Suprapubic skin (tissue), 4 donors: ENCODE results near the gene SORCS2. TPM values are rescaled to one million over a fixed set of nuclear protein-coding genes. Genes with fewer than 3 reads are reported as not detected.

ENCODE experiments used
- DNase-seq, 2 donors: peaks; one replicate each; pipeline ENCODE4 v3.0.0-alpha.2; 2019; ENCODE audit warnings: low spot score in 2 of 2
- H3K27ac ChIP-seq: fragments of 200-600 bp; sonication (generic); one replicate; pipeline ENCODE4 v1.5.1; 2019
- H3K27me3 ChIP-seq: fragments of 200-600 bp; sonication (generic); one replicate; pipeline ENCODE4 v1.5.1; 2019
- H3K36me3 ChIP-seq: fragments of 200-600 bp; sonication (generic); one replicate; pipeline ENCODE4 v1.5.1; 2019
- H3K4me1 ChIP-seq: fragments of 200-600 bp; sonication (generic); one replicate; pipeline ENCODE4 v1.5.1; 2019
- H3K4me3 ChIP-seq: fragments of 200-600 bp; sonication (generic); one replicate; pipeline ENCODE4 v1.5.1; 2019; ENCODE audit warnings: mild to moderate bottlenecking
- H3K9me3 ChIP-seq: fragments of 200-600 bp; sonication (generic); one replicate; pipeline ENCODE4 v1.5.1; 2019
- EP300 ChIP-seq: sonication (generic); formaldehyde crosslinking; IDR thresholded peaks from one replicate; pipeline ENCODE4 v1.6.1; 2017; ENCODE audit warnings: antibody characterized with exemption
- POLR2A ChIP-seq, 2 donors: fragments of 450-650 bp; IDR thresholded peaks; one replicate each; pipeline ENCODE4 v1.6.1; 2017; ENCODE audit warnings: antibody characterized with exemption in 2 of 2, mild to moderate bottlenecking in 2 of 2, moderate library complexity in 2 of 2
- POLR2AphosphoS5 ChIP-seq, 3 donors: sonication (generic); formaldehyde crosslinking; IDR thresholded peaks; one replicate each; pipeline ENCODE4 v1.6.1; 2017; ENCODE audit warnings: antibody characterized with exemption in 3 of 3
- WGBS: methylation state at CpG from one replicate; pipeline ENCODE4 v1.1.5; 2018; 5-methylcytosine and 5-hydroxymethylcytosine counted together
- total RNA-seq, 4 donors: library from RNA; depleted of rRNA; stranded (reverse); fragments of >200 nt; gene quantifications; one replicate each; pipeline ENCODE4 v1.1.0, GENCODE V29; 2016
- TF ChIP-seq, protein P1 (sequence below), 2 donors: fragments of 200-600 bp in 1 of 2; fragments of 450-650 bp in 1 of 2; sonication (generic) in 1 of 2; IDR thresholded peaks; one replicate each; pipeline ENCODE4 v1.5.1; 2016 to 2019; ENCODE audit warnings: antibody characterized with exemption in 2 of 2, mild to moderate bottlenecking in 1 of 2, moderate library complexity in 1 of 2

Gene SORCS2
- total RNA-seq, 4 donors from 2014 or later, result 0.94 to 4.6 (median 1.3) TPM

DNA sequence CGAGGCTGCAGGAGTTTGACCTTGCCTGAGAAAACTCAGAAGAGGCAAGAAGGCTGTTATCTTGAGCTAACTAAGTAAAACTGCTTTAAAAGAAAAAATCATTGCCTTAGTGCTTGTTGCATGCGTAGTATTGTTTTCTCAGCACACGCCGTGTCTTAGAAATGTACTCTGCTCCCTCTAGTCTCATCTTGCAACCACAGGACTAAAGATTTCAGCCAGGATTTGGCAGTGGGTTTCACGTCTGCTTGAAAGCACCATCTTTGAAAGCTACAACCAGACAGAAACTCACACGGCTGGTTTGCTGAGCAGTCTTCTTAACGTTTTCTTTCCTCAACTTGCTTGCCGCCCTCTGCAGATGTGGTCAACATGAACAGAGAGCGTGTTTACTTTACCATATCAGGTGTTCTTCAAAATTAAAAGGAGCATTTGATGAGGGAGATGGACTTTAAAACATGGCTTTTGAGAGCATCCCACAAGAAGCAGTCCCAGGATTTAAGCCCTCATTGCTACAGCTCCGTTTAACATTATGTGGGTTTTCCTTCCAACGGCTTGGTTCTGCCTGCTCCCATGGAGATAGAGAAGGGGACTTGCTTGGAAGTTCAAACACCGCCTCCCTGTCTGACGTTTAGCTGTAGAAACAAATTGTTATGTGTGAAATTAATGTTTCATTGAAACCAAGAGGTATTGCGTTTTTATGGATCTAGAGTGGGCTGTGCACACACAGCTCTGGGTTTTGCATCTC is 3.4 kb downstream of the SORCS2 start:
- Histone ChIP-seq H3K4me1 (peaks cover 29% of the 10 kb centered on the region), H3K4me3 (no peak overlapping the region), H3K27me3 (peaks cover 47% of the 10 kb centered on the region), H3K9me3 (no peaks in the 10 kb centered on the region), H3K27ac (no peak overlapping the region), H3K36me3 (no peaks in the 10 kb centered on the region)
- TF ChIP-seq EP300 (no peak), POLR2AphosphoS5 (IDR thresholded peaks at IDR 0.05) (no peak), POLR2A (IDR thresholded peaks at IDR 0.05) (no peak)
- TF ChIP-seq, protein P1, sequence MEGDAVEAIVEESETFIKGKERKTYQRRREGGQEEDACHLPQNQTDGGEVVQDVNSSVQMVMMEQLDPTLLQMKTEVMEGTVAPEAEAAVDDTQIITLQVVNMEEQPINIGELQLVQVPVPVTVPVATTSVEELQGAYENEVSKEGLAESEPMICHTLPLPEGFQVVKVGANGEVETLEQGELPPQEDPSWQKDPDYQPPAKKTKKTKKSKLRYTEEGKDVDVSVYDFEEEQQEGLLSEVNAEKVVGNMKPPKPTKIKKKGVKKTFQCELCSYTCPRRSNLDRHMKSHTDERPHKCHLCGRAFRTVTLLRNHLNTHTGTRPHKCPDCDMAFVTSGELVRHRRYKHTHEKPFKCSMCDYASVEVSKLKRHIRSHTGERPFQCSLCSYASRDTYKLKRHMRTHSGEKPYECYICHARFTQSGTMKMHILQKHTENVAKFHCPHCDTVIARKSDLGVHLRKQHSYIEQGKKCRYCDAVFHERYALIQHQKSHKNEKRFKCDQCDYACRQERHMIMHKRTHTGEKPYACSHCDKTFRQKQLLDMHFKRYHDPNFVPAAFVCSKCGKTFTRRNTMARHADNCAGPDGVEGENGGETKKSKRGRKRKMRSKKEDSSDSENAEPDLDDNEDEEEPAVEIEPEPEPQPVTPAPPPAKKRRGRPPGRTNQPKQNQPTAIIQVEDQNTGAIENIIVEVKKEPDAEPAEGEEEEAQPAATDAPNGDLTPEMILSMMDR (IDR thresholded peaks at IDR 0.05), result no peak
- 37% methylated on average over 14 of the region's 14 CpGs for WGBS
- peak; percentile 22 to 41 for DNase-seq

DNA sequence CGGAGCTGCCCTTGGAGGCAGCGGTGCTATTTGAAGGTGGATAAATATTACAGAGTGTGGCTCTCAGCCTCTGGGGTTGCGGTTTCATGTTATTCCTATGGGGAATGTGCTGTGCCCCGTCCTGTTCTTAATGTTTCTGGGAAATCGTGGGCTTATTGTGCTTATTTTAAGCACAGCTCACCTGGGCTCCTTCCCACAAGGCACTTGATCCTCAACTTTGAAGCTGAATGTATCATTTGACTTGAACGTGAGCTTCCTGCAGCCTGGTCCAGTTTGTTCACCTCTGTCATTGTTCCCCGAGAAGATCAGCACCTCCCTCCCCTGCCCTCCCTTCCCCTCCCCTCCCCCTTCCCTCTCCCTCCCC is 3.9 kb downstream of the SORCS2 start:
- peak; percentile 10 to 29 for DNase-seq
- H3K27ac ChIP-seq, result no peak overlapping the region
- H3K4me3 ChIP-seq, result no peak overlapping the region
- H3K36me3 ChIP-seq, result no peaks in the 10 kb centered on the region
- peaks cover 42% of the 10 kb centered on the region for H3K27me3 ChIP-seq
- no peaks in the 10 kb centered on the region for H3K9me3 ChIP-seq
- H3K4me1 ChIP-seq, result peaks cover 29% of the 10 kb centered on the region
- TF ChIP-seq POLR2AphosphoS5 (IDR thresholded peaks at IDR 0.05) (no peak), EP300 (no peak), POLR2A (IDR thresholded peaks at IDR 0.05) (no peak)
- TF ChIP-seq, protein P1 (IDR thresholded peaks at IDR 0.05), result no peak
- WGBS, result 37% methylated on average over 7 of the region's 7 CpGs

DNA sequence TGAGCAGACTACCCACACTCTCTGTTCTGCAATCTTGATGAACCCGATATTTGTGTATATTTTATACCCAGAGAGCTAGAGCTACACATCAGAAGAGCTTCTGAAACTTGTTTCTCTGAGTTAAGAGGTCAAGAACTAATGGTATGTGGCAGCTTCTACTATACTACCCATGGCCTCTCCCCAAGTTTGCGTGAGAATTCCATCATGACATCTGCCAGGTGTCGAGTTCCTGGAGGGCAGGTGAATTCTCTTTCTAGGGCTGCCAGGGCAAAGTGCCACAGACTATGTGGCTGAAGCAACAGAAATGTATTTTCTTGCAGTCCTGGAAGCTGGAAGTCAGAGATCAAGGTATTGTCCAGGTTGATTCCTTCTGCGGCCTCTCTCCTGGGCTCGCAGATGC is 4.4 kb downstream of the SORCS2 start:
- TF ChIP-seq, protein P1 (IDR thresholded peaks at IDR 0.05), result no peak
- TF ChIP-seq POLR2A (IDR thresholded peaks at IDR 0.05), result no peak
- TF ChIP-seq POLR2AphosphoS5 (IDR thresholded peaks at IDR 0.05), result no peak
- no peak for TF ChIP-seq EP300
- peak; percentile 5 to 20 for DNase-seq
- Histone ChIP-seq H3K9me3 (no peaks in the 10 kb centered on the region), H3K4me3 (no peak overlapping the region), H3K36me3 (no peaks in the 10 kb centered on the region), H3K27ac (no peak overlapping the region), H3K27me3 (peaks cover 37% of the 10 kb centered on the region), H3K4me1 (peaks cover 33% of the 10 kb centered on the region)
- WGBS, result 44% methylated on average over 5 of the region's 5 CpGs

DNA sequence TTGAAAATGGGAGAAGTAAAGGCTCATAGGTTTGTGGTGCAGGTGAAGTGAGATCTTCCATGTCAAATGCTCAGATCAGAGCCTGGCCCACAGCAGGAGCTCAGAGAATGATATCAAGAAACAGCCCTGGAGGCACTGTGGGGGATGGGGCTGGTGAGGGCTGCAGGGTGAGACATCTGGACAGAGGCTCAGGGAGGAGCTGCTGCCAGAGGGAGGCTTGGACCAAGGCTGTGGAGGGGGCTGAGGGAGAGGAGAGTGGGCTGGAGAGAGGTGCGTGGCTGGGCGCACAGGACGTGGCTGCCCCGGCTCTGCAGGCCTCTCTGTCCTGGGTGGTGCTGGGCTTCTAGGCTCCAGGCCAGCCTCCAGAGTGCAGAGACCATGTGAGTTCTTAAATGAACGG is 5.6 kb downstream of the SORCS2 start:
- peaks cover 29% of the 10 kb centered on the region for H3K27me3 ChIP-seq
- no peaks in the 10 kb centered on the region for H3K9me3 ChIP-seq
- H3K27ac ChIP-seq, result no peak overlapping the region
- TF ChIP-seq POLR2AphosphoS5 (IDR thresholded peaks at IDR 0.05), result no peak
- TF ChIP-seq EP300, result no peak
- no peak for TF ChIP-seq POLR2A (IDR thresholded peaks at IDR 0.05)
- TF ChIP-seq, protein P1 (IDR thresholded peaks at IDR 0.05), result no peak
- H3K4me1 ChIP-seq, result peaks cover 31% of the 10 kb centered on the region
- WGBS, result 95% methylated on average over 5 of the region's 5 CpGs
- H3K4me3 ChIP-seq, result no peak overlapping the region
- DNase-seq, result peak in 1 of 2 donors; percentile 70
- H3K36me3 ChIP-seq, result no peaks in the 10 kb centered on the region

DNA sequence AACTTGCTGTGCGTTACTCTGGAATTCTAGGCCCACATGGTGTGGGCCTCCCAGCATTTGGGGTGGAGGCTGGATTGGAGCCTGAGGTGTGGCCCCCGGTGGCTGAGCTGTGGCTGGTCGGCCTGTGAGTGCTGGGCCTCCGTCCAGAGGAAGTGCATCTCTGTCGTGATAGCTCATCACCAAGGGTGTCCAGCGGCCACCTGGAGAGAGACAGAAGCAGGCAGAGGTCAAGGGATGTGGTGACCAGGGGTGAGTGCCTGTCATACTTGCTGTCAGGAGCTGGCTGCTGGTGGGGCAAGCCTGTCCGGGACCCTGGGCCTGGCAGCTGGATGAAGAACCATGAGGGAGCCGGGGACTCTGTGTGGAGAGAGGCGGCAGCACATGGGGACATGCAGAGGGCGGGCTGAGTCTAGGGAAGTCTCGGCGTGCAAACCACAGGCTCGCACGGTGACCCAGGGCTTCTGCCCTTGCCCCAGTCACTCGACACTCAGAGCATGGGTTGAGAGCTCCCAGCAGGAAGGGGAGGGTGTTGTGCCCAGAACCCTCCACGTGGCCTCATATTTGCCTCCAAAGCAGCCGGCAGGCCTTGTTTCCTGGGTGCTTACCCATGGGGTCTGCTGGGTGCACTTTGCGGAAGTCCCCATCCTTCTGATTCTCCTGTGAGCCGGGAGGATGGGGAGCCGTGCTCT is 6.2 kb downstream of the SORCS2 start:
- Histone ChIP-seq H3K27me3 (peaks cover 22% of the 10 kb centered on the region), H3K27ac (no peak overlapping the region), H3K4me3 (no peak overlapping the region), H3K36me3 (no peaks in the 10 kb centered on the region), H3K4me1 (peaks cover 24% of the 10 kb centered on the region), H3K9me3 (no peaks in the 10 kb centered on the region)
- 91% methylated on average over 11 of the region's 20 CpGs for WGBS
- no peak for TF ChIP-seq POLR2A (IDR thresholded peaks at IDR 0.05)
- TF ChIP-seq, protein P1 (IDR thresholded peaks at IDR 0.05), result no peak
- TF ChIP-seq EP300, result no peak
- no peak for TF ChIP-seq POLR2AphosphoS5 (IDR thresholded peaks at IDR 0.05)
- peak in 1 of 2 donors; percentile 70 for DNase-seq
